Measurements from ENCODE around the gene MOV10. TPM values are rescaled to one million over a fixed set of nuclear protein-coding genes. Genes with fewer than 3 reads are reported as not detected.

Gene MOV10
- total and polyA plus RNA-seq, 2 of the 13 experiments (the other 11 are each of a cell fraction or from before 2014, with no cell fraction given), result 56.4 to 58.2 TPM

- TF ChIP-seq KLF11 (CRISPR knock-in tag; IDR thresholded peaks at IDR 0.05) (no peak), ZEB1 (IDR thresholded peaks at IDR 0.05; ENCODE audit: insufficient replicate concordance, low read depth) (no peak), ZNF841 (CRISPR knock-in tag; IDR thresholded peaks at IDR 0.05; ENCODE audit: borderline replicate concordance) (no peak), ZNF441 (CRISPR knock-in tag; IDR thresholded peaks at IDR 0.05; ENCODE audit: borderline replicate concordance) (no peak; the same call in 1 of the 2 replicates), HNRNPK (IDR thresholded peaks at IDR 0.05; ENCODE audit: low read depth, low read length, poor library complexity, severe bottlenecking) (no peak), ASH2L (IDR thresholded peaks at IDR 0.05; ENCODE audit: insufficient read length, low read depth, low read length) (peak; percentile 74), SNAPC4 (CRISPR knock-in tag; IDR thresholded peaks at IDR 0.05) (no peak), ZHX2 (IDR thresholded peaks at IDR 0.05; ENCODE audit: low read depth) (no peak), ZHX2 (CRISPR knock-in tag; IDR thresholded peaks at IDR 0.05; ENCODE audit: borderline replicate concordance) (no peak), SNRNP70 (IDR thresholded peaks at IDR 0.05; ENCODE audit: low read depth, low read length) (no peak), ZKSCAN1 (IDR thresholded peaks at IDR 0.05; ENCODE audit: low read length) (0 out of 2 replicates have a peak, but pooled peaks have one; percentile 26), NRL (CRISPR knock-in tag; IDR thresholded peaks at IDR 0.05; ENCODE audit: borderline replicate concordance) (0 out of 2 replicates have a peak, but pooled peaks have one; percentile 58), PLSCR1 (CRISPR knock-in tag; IDR thresholded peaks at IDR 0.05; ENCODE audit: borderline replicate concordance) (no peak), CREBL2 (CRISPR knock-in tag; IDR thresholded peaks at IDR 0.05; ENCODE audit: borderline replicate concordance) (no peak), ZBTB42 (CRISPR knock-in tag; IDR thresholded peaks at IDR 0.05) (no peak), CBX5 (CRISPR knock-in tag; IDR thresholded peaks at IDR 0.05; ENCODE audit: borderline replicate concordance) (0 out of 2 replicates have a peak, but pooled peaks have one; percentile 19)
These were observed 30.6 kb downstream of the MOV10 start (continued) for GRCh38 chr1:112704934-112705627.
